Epithelial cell of umbilical artery (primary cell): ENCODE data around the gene CKAP2L. TPM values are rescaled to one million over a fixed set of nuclear protein-coding genes. Genes with fewer than 3 reads are reported as not detected.

ENCODE experiments used
- total RNA-seq: library from RNA; depleted of rRNA; stranded (reverse); fragments of >200 nt; gene quantifications from 2 replicates; pipeline ENCODE4 v1.2.3, GENCODE V29; 2014

CKAP2L gene, protein sequence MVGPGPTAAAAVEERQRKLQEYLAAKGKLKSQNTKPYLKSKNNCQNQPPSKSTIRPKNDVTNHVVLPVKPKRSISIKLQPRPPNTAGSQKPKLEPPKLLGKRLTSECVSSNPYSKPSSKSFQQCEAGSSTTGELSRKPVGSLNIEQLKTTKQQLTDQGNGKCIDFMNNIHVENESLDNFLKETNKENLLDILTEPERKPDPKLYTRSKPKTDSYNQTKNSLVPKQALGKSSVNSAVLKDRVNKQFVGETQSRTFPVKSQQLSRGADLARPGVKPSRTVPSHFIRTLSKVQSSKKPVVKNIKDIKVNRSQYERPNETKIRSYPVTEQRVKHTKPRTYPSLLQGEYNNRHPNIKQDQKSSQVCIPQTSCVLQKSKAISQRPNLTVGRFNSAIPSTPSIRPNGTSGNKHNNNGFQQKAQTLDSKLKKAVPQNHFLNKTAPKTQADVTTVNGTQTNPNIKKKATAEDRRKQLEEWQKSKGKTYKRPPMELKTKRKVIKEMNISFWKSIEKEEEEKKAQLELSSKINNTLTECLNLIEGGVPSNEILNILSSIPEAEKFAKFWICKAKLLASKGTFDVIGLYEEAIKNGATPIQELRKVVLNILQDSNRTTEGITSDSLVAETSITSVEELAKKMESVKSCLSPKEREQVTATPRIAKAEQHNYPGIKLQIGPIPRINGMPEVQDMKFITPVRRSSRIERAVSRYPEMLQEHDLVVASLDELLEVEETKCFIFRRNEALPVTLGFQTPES
- total RNA-seq = 4.2 and 6.7 TPM in 2 replicates

GRCh38 chr2:112764071-112765044 is at the start of gene CKAP2L:
Gene CKAP2L (minus strand): TSS chr2:112764609. CDS start chr2:112764598, 11 bp downstream.

GRCh38 chr2:112784199-112785189 is 20.1 kb upstream of the CKAP2L start, which contains the start of gene IL1A:
Gene IL1A (minus strand): TSS chr2:112784493. CDS start chr2:112783770, 723 bp downstream.

DNA sequence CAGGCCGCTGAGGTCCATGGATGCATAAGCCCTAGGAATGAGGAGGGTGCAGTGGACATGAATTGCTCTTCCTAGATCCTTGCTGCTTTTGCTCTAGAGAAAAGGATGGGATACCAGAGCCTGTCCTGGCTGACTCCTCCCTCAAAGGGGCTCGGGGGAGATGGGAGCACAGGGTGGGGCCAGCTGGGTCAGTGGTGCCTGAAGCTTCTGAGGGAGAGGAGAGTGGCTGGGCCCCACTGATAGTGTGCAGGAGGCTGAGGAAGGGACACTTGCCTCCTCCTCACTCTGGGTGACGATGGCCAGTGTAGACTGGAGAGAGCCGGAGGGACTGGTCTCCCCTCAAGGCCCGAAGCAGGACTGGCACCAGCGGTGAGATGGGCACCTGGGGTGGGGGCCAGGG is 43.6 kb downstream of the CKAP2L start, which contains the start of gene NT5DC4:
Gene NT5DC4 (plus strand): TSS at position 236 of the 400 bp plus-strand sequence. CDS start 60 bp downstream, at position 296.

Other genes starting within 250 kb of the CKAP2L start
- gene POLR1B, start 222.1 kb downstream of the CKAP2L start, total RNA-seq = 19.2 and 27.8 TPM in 2 replicates
- 8.1 and 11.7 TPM in 2 replicates for gene CHCHD5, start 180.0 kb downstream of the CKAP2L start, total RNA-seq
- 81.5 and 101 TPM in 2 replicates for gene SLC20A1, start 118.7 kb downstream of the CKAP2L start, total RNA-seq
- gene NT5DC4, start 43.6 kb downstream of the CKAP2L start, total RNA-seq = not detected in 2 replicates
- 0.97 and 2.9 TPM in 2 replicates for gene IL1A, start 19.9 kb upstream of the CKAP2L start, total RNA-seq
- gene IL1B, start 72.2 kb upstream of the CKAP2L start, total RNA-seq = 0.61 and 0.65 TPM in 2 replicates
- not detected in 2 replicates for gene IL37, start 146.6 kb upstream of the CKAP2L start, total RNA-seq
- gene IL36G, start 213.4 kb upstream of the CKAP2L start, total RNA-seq = not detected in 2 replicates
- gene IL36A, start 240.8 kb upstream of the CKAP2L start, total RNA-seq = not detected in 2 replicates